ENCODE measurements around the gene ZG16. TPM values are rescaled to one million over a fixed set of nuclear protein-coding genes. Genes with fewer than 3 reads are reported as not detected.

Gene ZG16
- total RNA-seq, 1 donor from 2014 or later, result not detected

DNA sequence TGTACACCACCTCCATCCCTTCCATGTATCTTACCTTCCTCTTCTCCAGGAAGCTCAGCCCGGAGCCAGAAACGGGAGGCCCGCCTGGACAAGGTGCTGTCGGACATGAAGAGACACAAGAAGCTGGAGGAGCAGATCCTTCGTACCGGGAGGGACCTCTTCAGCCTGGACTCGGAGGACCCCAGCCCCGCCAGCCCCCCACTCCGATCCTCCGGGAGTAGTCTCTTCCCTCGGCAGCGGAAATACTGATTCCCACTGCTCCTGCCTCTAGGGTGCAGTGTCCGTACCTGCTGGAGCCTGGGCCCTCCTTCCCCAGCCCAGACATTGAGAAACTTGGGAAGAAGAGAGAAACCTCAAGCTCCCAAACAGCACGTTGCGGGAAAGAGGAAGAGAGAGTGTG, 41.5 kb downstream of the ZG16 start:
- Histone ChIP-seq H3K36me3 (peaks cover 24% of the 10 kb centered on the region), H3K27me3 (ENCODE audit: low read depth) (no peaks in the 10 kb centered on the region), H3K4me1 (peaks cover 81% of the 10 kb centered on the region), H3K9me3 (no peaks in the 10 kb centered on the region), H3K4me3 (peak overlapping the region; percentile 79), H3K27ac (peak overlapping the region; percentile 89)
- TF ChIP-seq, protein P1, sequence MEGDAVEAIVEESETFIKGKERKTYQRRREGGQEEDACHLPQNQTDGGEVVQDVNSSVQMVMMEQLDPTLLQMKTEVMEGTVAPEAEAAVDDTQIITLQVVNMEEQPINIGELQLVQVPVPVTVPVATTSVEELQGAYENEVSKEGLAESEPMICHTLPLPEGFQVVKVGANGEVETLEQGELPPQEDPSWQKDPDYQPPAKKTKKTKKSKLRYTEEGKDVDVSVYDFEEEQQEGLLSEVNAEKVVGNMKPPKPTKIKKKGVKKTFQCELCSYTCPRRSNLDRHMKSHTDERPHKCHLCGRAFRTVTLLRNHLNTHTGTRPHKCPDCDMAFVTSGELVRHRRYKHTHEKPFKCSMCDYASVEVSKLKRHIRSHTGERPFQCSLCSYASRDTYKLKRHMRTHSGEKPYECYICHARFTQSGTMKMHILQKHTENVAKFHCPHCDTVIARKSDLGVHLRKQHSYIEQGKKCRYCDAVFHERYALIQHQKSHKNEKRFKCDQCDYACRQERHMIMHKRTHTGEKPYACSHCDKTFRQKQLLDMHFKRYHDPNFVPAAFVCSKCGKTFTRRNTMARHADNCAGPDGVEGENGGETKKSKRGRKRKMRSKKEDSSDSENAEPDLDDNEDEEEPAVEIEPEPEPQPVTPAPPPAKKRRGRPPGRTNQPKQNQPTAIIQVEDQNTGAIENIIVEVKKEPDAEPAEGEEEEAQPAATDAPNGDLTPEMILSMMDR (IDR thresholded peaks at IDR 0.05), result no peak
- ATAC-seq (no peak), DNase-seq (no peak)
- intact Hi-C loops (cut with DNase I), result no loop called here

- H3K9me3 ChIP-seq, result no peaks in the 10 kb centered on the region
- DNase-seq (peak; percentile 84), ATAC-seq (peak; percentile 59 to 62)
- peaks cover 24% of the 10 kb centered on the region for H3K36me3 ChIP-seq
- H3K4me3 ChIP-seq, result peak within 1 kb of the TSS; percentile 79
- H3K27me3 ChIP-seq (ENCODE audit: low read depth), result no peaks in the 10 kb centered on the region
- TF ChIP-seq, protein P1 (IDR thresholded peaks at IDR 0.05), result no peak
- peak within 1 kb of the TSS; percentile 89 for H3K27ac ChIP-seq
- intact Hi-C loops (cut with DNase I), result no loop called here
- peaks cover 81% of the 10 kb centered on the region for H3K4me1 ChIP-seq
These were observed 42.2 kb downstream of the ZG16 start, which contains the start of gene MVP for GRCh38 chr16:29820271-29820701. TSS of gene MVP (plus strand) at chr16:29820462. CDS start at chr16:29830550, 10,088 bp downstream.

- H3K36me3 ChIP-seq, result peaks cover 27% of the 10 kb centered on the region
- H3K4me3 ChIP-seq, result peak overlapping the region; percentile 79
- H3K9me3 ChIP-seq, result no peaks in the 10 kb centered on the region
- TF ChIP-seq, protein P1 (IDR thresholded peaks at IDR 0.05), result no peak
- ATAC-seq (peak; percentile 76 to 80), DNase-seq (peak; percentile 87)
- H3K27me3 ChIP-seq (ENCODE audit: low read depth), result no peaks in the 10 kb centered on the region
- H3K4me1 ChIP-seq, result peaks cover 87% of the 10 kb centered on the region
- intact Hi-C loops (cut with DNase I), result no loop called here
- H3K27ac ChIP-seq, result peak overlapping the region; percentile 89
These were observed 42.9 kb downstream of the ZG16 start for GRCh38 chr16:29820730-29821642.

GRCh38 chr16:29821643-29822115, 43.6 kb downstream of the ZG16 start:
- Histone ChIP-seq H3K36me3 (peaks cover 28% of the 10 kb centered on the region), H3K27ac (peak overlapping the region; percentile 89), H3K27me3 (ENCODE audit: low read depth) (no peaks in the 10 kb centered on the region), H3K4me1 (peaks cover 93% of the 10 kb centered on the region), H3K4me3 (peak overlapping the region; percentile 79), H3K9me3 (no peaks in the 10 kb centered on the region)
- TF ChIP-seq, protein P1 (IDR thresholded peaks at IDR 0.05), result no peak
- peak; percentile 69 to 70 for ATAC-seq
- peak; percentile 62 for DNase-seq
- intact Hi-C loops (cut with DNase I), result no loop called here

DNA sequence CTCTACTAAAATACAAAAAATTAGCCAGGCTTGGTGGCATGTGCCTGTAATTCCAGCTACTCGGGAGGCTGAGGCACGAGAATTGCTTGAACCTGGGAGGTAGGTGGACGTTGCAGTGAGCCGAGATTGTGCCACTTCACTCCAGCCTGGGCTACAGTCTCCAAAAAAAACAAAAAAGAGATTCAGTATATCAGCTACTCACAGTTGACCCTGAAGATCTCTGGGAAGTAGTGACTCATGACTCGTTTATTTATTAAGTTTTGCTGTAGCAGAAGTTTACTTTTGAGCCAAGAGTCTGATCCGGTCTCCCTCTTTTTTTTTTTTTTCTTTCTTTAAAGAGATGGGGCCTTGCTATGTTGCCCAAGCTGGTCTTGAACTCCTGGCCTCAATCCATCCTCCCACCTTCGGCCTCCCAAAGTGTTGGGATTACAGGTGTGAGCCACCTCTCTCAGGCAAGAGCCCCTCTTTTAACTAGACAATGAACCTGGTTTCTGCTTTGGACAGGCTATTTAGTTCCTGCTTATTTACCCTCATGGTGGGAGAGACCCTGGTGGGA, 46.6 kb downstream of the ZG16 start:
- Histone ChIP-seq H3K27me3 (ENCODE audit: low read depth) (no peaks in the 10 kb centered on the region), H3K4me3 (peak overlapping the region; percentile 19), H3K27ac (peak overlapping the region; percentile 89), H3K4me1 (peaks cover 92% of the 10 kb centered on the region), H3K36me3 (peaks cover 8% of the 10 kb centered on the region), H3K9me3 (no peaks in the 10 kb centered on the region)
- TF ChIP-seq, protein P1 (IDR thresholded peaks at IDR 0.05), result no peak
- ATAC-seq (peak in 1 of 2 donors; percentile 9), DNase-seq (no peak)
- intact Hi-C loops (cut with DNase I), result no loop called here
